GM19452 (cell line): ENCODE results near the gene LSM11.
A peak's percentile ranks its signal among the peaks of the same experiment; 100 is the strongest.
"Not testable (repeated sequence)": the region's sequence is repeated elsewhere in the genome, so short reads cannot be mapped to it uniquely, and the experiment has no call there.

Source experiments
- ATAC-seq: cut with Tn5 transposase; IDR thresholded peaks from one replicate; pipeline ENCODE4 v1.9.1; 2021; ENCODE audit not compliant: unreplicated experiment

LSM11 gene

GRCh38 chr5:157743163-157744050 is at the start of gene LSM11:
Gene LSM11, plus strand, starts transcription at chr5:157743712. Its CDS starts 39 bp downstream, at chr5:157743751.
- peak; percentile 96 for ATAC-seq

- not testable (repeated sequence) for ATAC-seq
Measured at GRCh38 chr5:157693816-157694215, 49.7 kb upstream of the LSM11 start.

- not testable (repeated sequence) for ATAC-seq
Measured at GRCh38 chr5:157696154-157696553, 47.4 kb upstream of the LSM11 start.

DNA sequence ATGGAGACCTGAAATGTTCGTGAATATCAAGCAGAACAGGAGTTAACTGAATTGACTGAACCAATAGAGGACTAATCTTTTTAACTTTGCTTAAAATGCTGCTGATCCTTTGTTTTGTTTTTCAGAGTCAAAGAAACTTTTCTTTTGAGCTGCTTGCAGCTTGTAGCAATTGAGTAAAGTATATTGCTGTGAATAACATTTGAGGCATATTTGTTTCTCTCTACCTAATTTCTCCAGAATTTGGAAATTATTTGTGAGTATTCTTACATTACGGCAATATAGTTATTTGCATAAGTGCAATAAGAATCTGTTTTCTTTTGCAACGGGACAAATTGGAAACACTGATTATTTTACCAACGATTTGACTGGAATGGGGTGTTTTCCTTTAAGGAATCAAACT is 44.8 kb upstream of the LSM11 start:
- not testable (repeated sequence) for ATAC-seq

DNA sequence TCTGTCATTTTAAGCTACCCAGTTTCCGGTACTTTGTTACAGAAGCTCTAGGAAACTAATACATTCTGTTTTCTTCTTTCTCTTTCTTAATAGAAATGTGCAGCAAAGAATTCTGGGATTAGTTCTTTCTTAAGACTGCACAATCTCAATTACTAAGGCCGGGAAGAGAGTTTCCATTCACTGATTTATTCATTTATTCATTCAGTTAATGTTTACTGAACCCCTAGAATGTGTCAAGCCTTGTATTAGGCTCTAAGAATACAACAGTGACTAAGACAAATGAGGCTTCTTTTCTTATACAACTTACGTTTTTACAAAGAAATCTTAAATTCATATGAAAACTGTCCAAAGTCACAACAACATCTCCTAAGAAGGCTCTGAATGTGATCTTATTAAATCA is 39.8 kb upstream of the LSM11 start:
- ATAC-seq = no peak

GRCh38 chr5:157708866-157709265 is 34.6 kb upstream of the LSM11 start:
- ATAC-seq = no peak

- no peak for ATAC-seq
Measured at GRCh38 chr5:157709346-157709745, 34.2 kb upstream of the LSM11 start.

DNA sequence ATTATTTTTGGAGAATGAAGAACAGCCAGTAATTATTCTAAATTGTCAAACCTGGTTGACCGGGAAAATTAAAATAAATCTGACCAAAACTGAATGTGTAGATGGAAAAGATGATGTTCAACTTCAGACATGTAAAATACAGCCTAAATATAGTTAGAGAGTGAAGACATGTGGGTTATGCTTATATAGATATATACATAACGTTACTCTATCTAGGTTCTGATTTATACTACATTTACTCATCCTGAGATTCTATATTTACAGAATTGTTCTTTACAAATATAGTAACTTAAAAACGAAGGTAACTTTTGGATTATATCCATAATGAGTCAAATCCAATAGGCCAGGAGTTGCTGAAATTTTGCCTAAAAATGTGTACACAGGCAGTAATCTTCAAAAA is 33.1 kb upstream of the LSM11 start:
- ATAC-seq = no peak

- no peak for ATAC-seq
Measured at GRCh38 chr5:157710882-157711281, 32.6 kb upstream of the LSM11 start.

- no peak for ATAC-seq
Measured at GRCh38 chr5:157713830-157714595, 29.5 kb upstream of the LSM11 start.

- ATAC-seq = no peak
Measured at GRCh38 chr5:157714596-157714864, 29.0 kb upstream of the LSM11 start.

DNA sequence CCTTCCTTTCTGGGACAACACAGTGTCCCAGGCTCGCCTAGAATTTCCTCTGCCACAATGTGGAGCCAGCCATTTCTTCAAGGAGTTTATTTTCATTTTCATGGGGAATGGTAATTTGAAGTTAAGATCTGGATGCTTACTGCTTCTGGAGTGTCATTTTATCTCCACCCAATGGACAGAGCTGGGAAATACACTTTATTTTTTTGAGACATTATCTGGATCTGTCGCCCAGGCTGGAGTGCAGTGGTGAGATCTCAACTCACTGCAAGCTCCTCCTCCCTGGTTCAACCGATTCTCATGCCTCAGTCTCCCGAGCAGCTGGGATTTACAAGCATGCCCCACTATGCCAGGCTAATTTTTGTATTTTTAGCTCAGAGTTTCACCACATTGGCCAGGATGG is 25.0 kb upstream of the LSM11 start:
- peak; percentile 86 for ATAC-seq

DNA sequence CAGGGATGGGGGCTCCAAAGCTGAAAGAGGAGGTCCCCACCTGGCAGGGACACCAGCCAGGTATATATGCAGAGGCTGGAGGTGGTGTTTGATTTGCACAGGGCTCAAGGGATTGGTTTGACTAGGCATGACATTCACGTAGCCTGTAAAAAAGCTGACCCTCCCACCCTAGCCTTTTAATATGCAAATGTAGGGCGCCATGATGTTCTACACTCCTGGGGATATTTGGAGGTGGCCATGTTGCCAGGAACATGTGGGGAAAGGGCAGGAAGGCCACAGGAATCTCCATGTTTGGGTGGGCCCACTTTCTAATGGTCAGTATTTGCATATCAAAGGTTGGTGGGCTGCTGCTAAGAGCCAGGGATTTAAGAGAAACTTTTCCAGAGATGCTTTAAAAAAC is 24.3 kb upstream of the LSM11 start:
- no peak for ATAC-seq

DNA sequence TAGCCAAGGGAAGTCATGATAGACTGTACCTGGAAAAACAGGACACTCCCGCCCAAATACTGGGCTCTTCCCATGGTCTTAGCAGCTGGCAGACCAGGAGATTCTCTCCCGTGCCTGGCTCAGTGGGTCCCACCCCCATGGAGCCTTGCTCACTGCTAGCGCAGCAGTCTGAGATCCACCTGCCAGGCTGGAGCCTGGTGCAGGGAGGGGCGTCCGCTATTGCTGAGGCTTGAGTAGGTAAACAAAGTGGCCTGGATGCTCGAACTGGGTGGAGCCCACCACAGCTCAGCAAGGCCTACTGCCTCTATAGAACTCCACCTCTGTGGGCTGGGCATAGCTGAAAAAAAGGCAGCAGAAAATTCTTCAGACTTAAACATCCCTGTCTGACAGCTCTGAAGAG is 22.4 kb upstream of the LSM11 start:
- no peak for ATAC-seq

- ATAC-seq = not testable (repeated sequence)
Measured at GRCh38 chr5:157722895-157723294, 20.6 kb upstream of the LSM11 start.

- not testable (repeated sequence) for ATAC-seq
Measured at GRCh38 chr5:157726607-157727006, 16.9 kb upstream of the LSM11 start.

DNA sequence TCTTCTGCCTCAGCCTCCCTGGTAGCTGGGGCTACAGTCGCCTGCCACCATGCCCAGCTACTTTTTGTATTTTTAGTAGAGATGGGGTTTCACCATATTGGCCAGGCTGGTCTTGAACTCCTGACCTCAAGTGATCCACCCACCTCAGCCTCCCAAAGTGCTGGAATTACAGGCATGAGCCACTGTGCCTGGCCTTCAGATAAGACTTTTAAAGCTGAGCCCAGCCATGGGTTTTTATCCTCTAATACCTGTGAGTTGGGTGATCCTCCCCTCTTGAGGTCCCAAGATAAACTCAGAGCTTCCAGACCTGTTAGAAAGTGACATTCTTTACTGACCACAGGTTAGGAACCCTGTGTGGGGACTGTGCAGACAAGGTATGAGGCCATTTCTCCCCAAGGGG is 15.7 kb upstream of the LSM11 start:
- not testable (repeated sequence) for ATAC-seq

DNA sequence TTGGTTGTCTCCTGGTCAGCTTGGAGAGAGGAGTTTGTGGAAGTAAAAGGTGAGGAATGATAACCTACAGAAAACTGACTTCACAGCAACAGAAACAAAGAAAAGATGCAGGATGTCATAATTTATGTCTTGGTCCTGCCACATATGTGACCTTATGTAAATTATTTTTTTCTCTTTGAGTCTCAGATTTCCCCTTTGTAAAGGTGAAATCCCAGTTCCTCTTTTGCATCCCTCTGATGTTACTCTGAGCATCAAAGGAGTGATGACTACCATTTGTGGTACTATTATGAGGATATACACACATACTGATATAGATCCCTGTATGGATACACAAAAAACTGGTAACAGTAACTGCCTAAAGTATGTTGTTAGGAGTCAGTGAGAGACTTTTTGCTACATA is 13.7 kb upstream of the LSM11 start:
- ATAC-seq = peak; percentile 68

DNA sequence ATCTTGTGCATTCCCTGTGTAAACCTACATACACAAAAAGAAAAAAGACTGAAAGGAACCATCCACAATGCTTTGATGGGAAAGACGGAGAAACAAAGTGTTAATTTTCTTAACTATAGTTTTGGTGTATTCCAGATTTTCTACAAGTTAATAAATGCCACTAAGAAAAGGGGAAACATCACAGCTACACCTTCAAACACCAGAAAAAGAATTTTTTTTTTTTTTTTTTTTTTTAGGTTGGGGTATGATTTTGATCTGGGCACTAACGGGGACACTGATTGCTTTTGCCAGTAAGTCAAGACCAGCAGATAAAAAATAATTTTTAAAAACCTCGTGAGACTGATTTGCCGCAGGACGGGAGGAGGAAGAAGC is 12.6 kb upstream of the LSM11 start:
- no peak for ATAC-seq

- peak; percentile 88 for ATAC-seq
Measured at GRCh38 chr5:157731272-157732129, 12.0 kb upstream of the LSM11 start, which contains the start of gene THG1L. Gene THG1L, plus strand, starts transcription at chr5:157731420. Its CDS starts 21 bp downstream, at chr5:157731441.

- no peak for ATAC-seq
Measured at GRCh38 chr5:157732130-157732514, 11.4 kb upstream of the LSM11 start.
